GM12878 (cell line): ENCODE results near the gene WDR31. TPM values are rescaled to one million over a fixed set of nuclear protein-coding genes. Genes with fewer than 3 reads are reported as not detected.

Experiments
- ATAC-seq: fragments of 200-7000 bp; cut with Tn5 transposase; 3 replicates; pipeline ENCODE4 v1.9.1; 2020; ENCODE audit warnings: mild to moderate bottlenecking, moderate library complexity
- BruUV-seq: library from RNA; stranded (reverse); fragments of 400-500 nt; replicated peaks from 2 replicates; lab custom pipeline; 2021; lab: Mats Ljungman, UMichigan
- CTCF ChIA-PET: fragments of 300-600 bp; sonication (Branson Sonifier 250); formaldehyde crosslinking; extraction: SDS; loops from one replicate; lab custom pipeline; 2021; ENCODE audit warnings: inconsistent platforms; lab: Yijun Ruan, JAX
- POLR2A ChIA-PET: fragments of 350-600 bp; formaldehyde crosslinking; extraction: SDS; loops from one replicate; lab custom pipeline; 2021; ENCODE audit warnings: inconsistent platforms; lab: Charles Lee
- RAD21 ChIA-PET: fragments of 300-600 bp; sonication (Branson Sonifier 250); formaldehyde crosslinking; loops from one replicate; lab custom pipeline; 2023; ENCODE audit warnings: antibody characterized with exemption; ENCODE audit not compliant: unreplicated experiment; lab: Charles Lee
- SMC1A ChIA-PET: fragments of 300-600 bp; sonication (Branson Sonifier 250); formaldehyde crosslinking; loops from one replicate; lab custom pipeline; 2023; ENCODE audit not compliant: unreplicated experiment, uncharacterized antibody; lab: Charles Lee
- DNase-seq: peaks from one replicate; pipeline ENCODE4 v3.0.0-alpha.2; 2011; ENCODE audit warnings: low read depth, low spot score
- FAIRE-seq: peaks from 3 replicates; lab custom pipeline; 2011; peaks lifted over from hg19 to GRCh38; lab: Jason Lieb, UNC
- H2AFZ ChIP-seq: 2 replicates; pipeline ENCODE4 v1.6.0; 2011; ENCODE audit warnings: low read depth, low read length, control low read depth; ENCODE audit not compliant: control insufficient read depth
- H3K27ac ChIP-seq: 2 replicates; pipeline ENCODE4 v1.5.1; 2011; ENCODE audit warnings: control low read depth; ENCODE audit not compliant: control insufficient read depth, insufficient read depth
- H3K27me3 ChIP-seq, 2 experiments: replicated peaks in 1 of 2; 2 replicates each; pipeline versions ENCODE4 v1.6.0 to v1.6.1; 2011; ENCODE audit warnings: low read length in 1 of 2; ENCODE audit not compliant: control insufficient read depth in 2 of 2, insufficient read depth in 2 of 2
- H3K36me3 ChIP-seq, 2 experiments: 2 replicates each; pipeline ENCODE4 v1.5.1; 2011; ENCODE audit warnings: low read length in 1 of 2; ENCODE audit not compliant: control insufficient read depth in 2 of 2, insufficient read depth in 2 of 2
- H3K4me1 ChIP-seq: 2 replicates; pipeline ENCODE4 v1.6.1; 2011; ENCODE audit warnings: mild to moderate bottlenecking, low read length, moderate library complexity, mixed read lengths; ENCODE audit not compliant: control insufficient read depth, insufficient read depth
- H3K4me2 ChIP-seq: 2 replicates; pipeline ENCODE4 v1.6.0; 2011; ENCODE audit warnings: control low read depth; ENCODE audit not compliant: control insufficient read depth, insufficient read depth
- H3K4me3 ChIP-seq: fragments of 200-600 bp; sonication (generic); 2 replicates; pipeline ENCODE4 v1.5.1; 2016
- H3K79me2 ChIP-seq: 2 replicates; pipeline ENCODE4 v1.6.0; 2011; ENCODE audit warnings: low read length; ENCODE audit not compliant: control insufficient read depth, insufficient read depth
- H3K9ac ChIP-seq: 2 replicates; pipeline ENCODE4 v1.8.0; 2011; ENCODE audit warnings: low read length, control low read depth, mixed read lengths; ENCODE audit not compliant: control insufficient read depth, insufficient read depth
- H3K9me3 ChIP-seq: replicated peaks from 3 replicates; pipeline ENCODE4 v1.5.1; 2011; ENCODE audit warnings: mild to moderate bottlenecking, low read length; ENCODE audit not compliant: control insufficient read depth, insufficient read depth
- H4K20me1 ChIP-seq: 2 replicates; pipeline ENCODE4 v1.6.0; 2011; ENCODE audit not compliant: control insufficient read depth, insufficient read depth
- ASH2L ChIP-seq: fragments of 300-600, 200-600 bp; sonication (generic); IDR thresholded peaks from 2 replicates; pipeline ENCODE4 v1.6.1; 2017; ENCODE audit warnings: low read depth, mild to moderate bottlenecking, borderline replicate concordance
- BACH1 ChIP-seq: fragments of 450-650 bp; IDR thresholded peaks from 2 replicates; pipeline ENCODE4 v1.6.1; 2017; ENCODE audit warnings: mild to moderate bottlenecking, borderline replicate concordance
- BRCA1 ChIP-seq: IDR thresholded peaks from 2 replicates; pipeline ENCODE4 v1.6.1; 2011; ENCODE audit warnings: low read depth, low read length, improper control_type of control experiment
- DPF2 ChIP-seq: fragments of 450-650 bp; IDR thresholded peaks from 2 replicates; pipeline ENCODE4 v1.6.1; 2017; ENCODE audit warnings: mild to moderate bottlenecking
- E2F4 ChIP-seq: IDR thresholded peaks from 2 replicates; pipeline ENCODE4 v1.6.1; 2012; ENCODE audit warnings: low read depth, low read length, improper control_type of control experiment
- HDAC2 ChIP-seq: fragments of 200-600 bp; sonication (generic); IDR thresholded peaks from 2 replicates; pipeline ENCODE4 v1.6.1; 2017
- HDGF ChIP-seq: fragments of 450-650 bp; IDR thresholded peaks from 2 replicates; pipeline ENCODE4 v1.6.1; 2016; ENCODE audit warnings: antibody characterized with exemption
- HSF1 ChIP-seq: fragments of 150-350 bp; IDR thresholded peaks from 2 replicates; pipeline ENCODE4 v1.6.1; 2014; ENCODE audit warnings: mild to moderate bottlenecking, low read depth, low read length
- IRF5 ChIP-seq: fragments of 450-650 bp; IDR thresholded peaks from 2 replicates; pipeline ENCODE4 v1.6.1; 2017; ENCODE audit warnings: borderline replicate concordance
- KAT2A ChIP-seq: conservative IDR thresholded peaks from 2 replicates; pipeline ENCODE4 v1.6.1; 2011; ENCODE audit warnings: low read depth, low read length; ENCODE audit not compliant: control insufficient read depth
- KDM1A ChIP-seq: fragments of 200-600 bp; sonication (generic); IDR thresholded peaks from 2 replicates; pipeline ENCODE4 v1.6.1; 2016; ENCODE audit warnings: borderline replicate concordance
- NBN ChIP-seq: fragments of 450-650 bp; IDR thresholded peaks from 2 replicates; pipeline ENCODE4 v1.6.1; 2016
- RBBP5 ChIP-seq: fragments of 200-600 bp; sonication (generic); conservative IDR thresholded peaks from 2 replicates; pipeline ENCODE4 v1.6.1; 2016
- RCOR1 ChIP-seq: conservative IDR thresholded peaks from 2 replicates; pipeline ENCODE4 v1.6.1; 2012; ENCODE audit warnings: low read depth, low read length, improper control_type of control experiment
- REST ChIP-seq: IDR thresholded peaks from 2 replicates; pipeline ENCODE4 v1.6.1; 2012; ENCODE audit warnings: mild to moderate bottlenecking, low read depth, low read length
- WRNIP1 ChIP-seq: IDR thresholded peaks from 2 replicates; pipeline ENCODE4 v1.6.1; 2011; ENCODE audit warnings: low read depth, low read length, improper control_type of control experiment, borderline replicate concordance
- whole genome bisulfite sequencing: methylation state at CpG from one replicate; pipeline ENCODE4 v1.1.6; 2016; ENCODE audit warnings: low lambda C conversion rate; ENCODE audit not compliant: insufficient replicate concordance, insufficient coverage; ENCODE audit errors: missing lambda C conversion rate; 5-methylcytosine and 5-hydroxymethylcytosine counted together
- in situ Hi-C: fragments of 300-500 bp; cut with MboI; formaldehyde crosslinking; loops from 9 replicates; pipeline ENCODE4 v1.14.3; 2018; ENCODE audit warnings: mixed read lengths
- intact Hi-C: fragments of 100-400 bp; cut with micrococcal nuclease; formaldehyde crosslinking; loops from one replicate; pipeline ENCODE4 v1.14.2; 2022; ENCODE audit not compliant: unreplicated experiment
- polyA plus RNA-seq, 11 experiments: library from polyadenylated mRNA; depleted of rRNA in 4 of 11; unstranded in 6 of 11; stranded (reverse) in 5 of 11; fragments of >200 nt; fragmentation: Nextera tagmentation in 4 of 11; fragmentation: Illumina TruSeq in 1 of 11; extraction: Ambion mirVana in 4 of 11; extraction: Trizol in 1 of 11; gene quantifications; 1 replicate in 1 of 11; 2 replicates in 10 of 11; pipeline versions ENCODE4 v1.2.1 to v1.2.3, GENCODE V29; 2011 to 2016; ENCODE audit warnings: inconsistent platforms in 2 of 11, missing spikeins in 2 of 11, low read depth in 1 of 11
- total RNA-seq, 4 experiments: library from RNA; depleted of rRNA in 3 of 4; stranded (reverse); fragments of >200 nt in 3 of 4; fragmentation: Illumina TruSeq in 1 of 4; extraction: Trizol in 1 of 4; gene quantifications; 2 replicates each; pipeline versions ENCODE4 v1.2.1 to v1.2.3, GENCODE V29; 2013 to 2021

The WDR31 gene
- total and polyA plus RNA-seq, 10 of the 15 experiments (the other 5 are each of a cell fraction or from before 2014, with no cell fraction given) = 0.26 to 1.7 (median 0.79) TPM

GRCh38 chr9:113293285-113293878 lies 46.7 kb downstream of the WDR31 start:
- 40% methylated on average over 7 of the region's 7 CpGs for WGBS
- H3K27ac ChIP-seq = no peak overlapping the region
- no peak overlapping the region for H3K4me3 ChIP-seq
- no peaks in the 10 kb centered on the region for H4K20me1 ChIP-seq
- H2AFZ ChIP-seq = no peak overlapping the region
- ATAC-seq = no peak
- intact Hi-C loops (no loop called here), in situ Hi-C loops (no loop called here)
- H3K4me1 ChIP-seq = no peaks in the 10 kb centered on the region
- no peak for DNase-seq
- CTCF ChIA-PET = no interaction called here
- H3K36me3 ChIP-seq = peaks cover 14% of the 10 kb centered on the region in 2 experiments
- BruUV-seq = no TSS peak
- no peaks in the 10 kb centered on the region for H3K9me3 ChIP-seq
- H3K27me3 ChIP-seq = no peaks in the 10 kb centered on the region
- TF ChIP-seq REST = no peak
- no peak for TF ChIP-seq KDM1A
- no peak for TF ChIP-seq HSF1
- no peak for TF ChIP-seq WRNIP1
- no peak for TF ChIP-seq NBN
- no peak for TF ChIP-seq E2F4
- TF ChIP-seq ASH2L = no peak
- TF ChIP-seq RCOR1 = no peak
- no peak for TF ChIP-seq KAT2A
- TF ChIP-seq HDGF = no peak
- no peak for TF ChIP-seq DPF2
- TF ChIP-seq IRF5 = no peak
- no peak for TF ChIP-seq HDAC2
- no peak for TF ChIP-seq BRCA1
- TF ChIP-seq BACH1 = no peak
- no peak for TF ChIP-seq RBBP5
- no peak for FAIRE-seq
- H3K9ac ChIP-seq = no peak overlapping the region
- RAD21 ChIA-PET = interaction anchor here (0.6 kb wide), 1 partner anchor 816 kb away, joined by 3 read pairs; no protein-coding TSS in a partner anchor
- no peaks in the 10 kb centered on the region for H3K79me2 ChIP-seq
- no peak overlapping the region for H3K4me2 ChIP-seq
- POLR2A ChIA-PET = no interaction called here
- SMC1A ChIA-PET = no interaction called here
